Activated T-helper 17 cell treated with anti-CD3 and anti-CD28 coated beads, Interleukin-2, amount 50 U/mL, for 72 hours (primary cell): Measurements from ENCODE around the gene CHKA. TPM values are rescaled to one million over a fixed set of nuclear protein-coding genes. Genes with fewer than 3 reads are reported as not detected.
A peak's percentile ranks its signal among the peaks of the same experiment; 100 is the strongest.

ENCODE experiments used
- ATAC-seq: fragments of 150-1000 bp; cut with Tn5 transposase; replicated peaks from 2 replicates; pipeline ENCODE4 v1.10.0; 2021; ENCODE audit warnings: mild to moderate bottlenecking, moderate library complexity
- H3K27ac Mint-ChIP-seq: one replicate; pipeline ENCODE4 v1.8.0; 2022; ENCODE audit warnings: mixed read lengths
- H3K27me3 Mint-ChIP-seq: one replicate; pipeline ENCODE4 v1.8.0; 2022; ENCODE audit warnings: mixed read lengths
- H3K36me3 Mint-ChIP-seq: one replicate; pipeline ENCODE4 v1.8.0; 2022; ENCODE audit warnings: low read depth, mild to moderate bottlenecking, mixed read lengths
- H3K4me1 Mint-ChIP-seq: one replicate; pipeline ENCODE4 v1.8.0; 2022; ENCODE audit warnings: mixed read lengths
- H3K4me3 Mint-ChIP-seq: one replicate; pipeline ENCODE4 v1.8.0; 2022; ENCODE audit warnings: mild to moderate bottlenecking, mixed read lengths
- H3K9me3 Mint-ChIP-seq: one replicate; pipeline ENCODE4 v1.8.0; 2022; ENCODE audit warnings: mixed read lengths
- total RNA-seq, 2 donors: library from RNA; stranded (reverse); gene quantifications; one replicate each; pipeline ENCODE4 v1.2.3, GENCODE V29; 2022

The CHKA gene
- total RNA-seq, 2 donors from 2014 or later, result 7.4 to 10.1 TPM

DNA sequence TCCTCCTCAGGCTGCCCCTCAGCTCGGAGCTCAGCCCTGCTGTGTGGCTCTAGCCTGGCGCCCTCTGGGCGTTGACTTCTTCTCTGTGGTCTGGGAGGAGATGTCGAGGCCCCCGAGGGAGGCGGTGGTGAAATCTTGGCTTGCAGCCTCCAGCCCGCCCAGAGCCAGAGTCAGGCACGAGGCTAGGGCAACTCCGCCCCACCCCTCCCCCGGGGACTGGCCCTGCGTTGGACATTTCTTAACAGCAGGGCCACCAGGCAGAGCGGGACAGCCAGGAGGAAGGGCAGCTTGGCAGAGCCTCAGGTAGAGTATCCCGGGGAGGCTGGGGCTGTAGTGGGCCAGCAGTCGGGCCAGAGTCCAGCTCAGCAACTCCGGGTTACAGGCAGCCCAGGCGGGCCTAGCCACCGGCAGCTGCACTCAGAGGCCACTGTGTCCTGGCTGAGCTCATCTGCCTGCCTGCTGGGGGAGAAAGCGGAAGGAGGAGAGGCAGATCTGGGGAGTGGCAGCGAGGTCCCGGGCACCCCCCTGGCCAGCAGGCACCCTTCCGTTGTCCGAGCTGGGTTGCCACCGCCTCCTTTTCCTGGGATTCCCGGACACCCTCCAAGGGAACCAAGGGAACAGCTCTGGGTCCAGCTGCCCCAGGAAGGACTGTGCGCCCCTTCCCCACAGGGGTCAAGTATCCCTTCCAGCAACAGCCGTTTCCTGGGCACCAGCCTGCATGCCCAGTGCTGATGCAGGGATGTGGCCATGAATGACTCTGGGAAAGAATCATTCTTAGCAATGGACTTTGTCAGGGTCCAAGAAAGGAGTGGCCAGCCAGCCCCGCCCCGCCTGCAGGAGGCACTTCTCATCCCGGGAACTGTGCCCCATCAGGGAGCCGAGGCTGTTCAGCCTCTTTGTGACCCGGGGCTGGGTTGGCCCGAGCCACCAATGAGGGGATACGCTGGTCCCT is 110.8 kb downstream of the CHKA start, which contains the start of gene ALDH3B1:
Gene ALDH3B1 (plus strand): TSS at position 238 of the 952 bp plus-strand sequence. CDS start 4,971 bp downstream, outside the sequence.
- Mint-ChIP-seq H3K36me3 (no peaks in the 10 kb centered on the region), H3K27ac (peak within 1 kb of the TSS; percentile 30), H3K9me3 (no peaks in the 10 kb centered on the region), H3K4me3 (no peak within 1 kb of the TSS), H3K4me1 (no peaks in the 10 kb centered on the region), H3K27me3 (no peaks in the 10 kb centered on the region)
- peak; percentile 9 for ATAC-seq

DNA sequence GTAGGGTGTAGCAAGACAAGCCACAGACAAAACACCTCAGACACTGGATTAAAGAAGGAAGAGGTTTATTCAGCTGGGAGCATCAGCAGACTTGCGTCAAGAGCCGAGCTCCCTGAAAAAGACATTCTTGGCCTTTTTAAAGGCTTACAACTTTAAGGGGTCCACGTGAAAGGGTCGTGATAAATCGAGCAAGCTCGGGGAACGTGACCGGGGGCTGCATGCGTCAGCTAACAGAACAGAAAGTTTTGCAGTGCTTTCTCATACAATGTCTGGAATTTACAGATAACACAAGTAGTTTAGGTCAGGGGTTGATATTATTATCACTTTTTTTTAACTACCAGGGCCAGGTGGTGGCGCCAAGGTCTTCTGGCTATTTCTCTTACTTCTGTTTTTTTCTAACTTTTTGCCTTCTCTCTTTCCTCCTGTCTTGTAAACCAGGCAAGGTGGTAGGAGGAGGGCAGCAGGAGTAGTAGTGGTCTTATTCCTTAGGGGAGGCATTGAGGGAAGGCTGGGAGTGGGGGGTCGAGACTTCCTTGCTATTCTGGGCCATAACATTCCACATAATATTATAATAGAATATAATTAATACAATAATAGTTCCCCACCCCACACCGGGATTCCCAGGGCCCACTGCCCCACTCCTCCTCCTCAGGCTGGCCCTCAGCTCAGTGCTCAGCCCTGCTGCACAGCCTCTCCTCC is 111.6 kb downstream of the CHKA start:
- H3K9me3 Mint-ChIP-seq, result no peaks in the 10 kb centered on the region
- no peak for ATAC-seq
- no peak overlapping the region for H3K4me3 Mint-ChIP-seq
- no peaks in the 10 kb centered on the region for H3K36me3 Mint-ChIP-seq
- no peaks in the 10 kb centered on the region for H3K27me3 Mint-ChIP-seq
- H3K4me1 Mint-ChIP-seq, result no peaks in the 10 kb centered on the region
- H3K27ac Mint-ChIP-seq, result peak overlapping the region; percentile 30

DNA sequence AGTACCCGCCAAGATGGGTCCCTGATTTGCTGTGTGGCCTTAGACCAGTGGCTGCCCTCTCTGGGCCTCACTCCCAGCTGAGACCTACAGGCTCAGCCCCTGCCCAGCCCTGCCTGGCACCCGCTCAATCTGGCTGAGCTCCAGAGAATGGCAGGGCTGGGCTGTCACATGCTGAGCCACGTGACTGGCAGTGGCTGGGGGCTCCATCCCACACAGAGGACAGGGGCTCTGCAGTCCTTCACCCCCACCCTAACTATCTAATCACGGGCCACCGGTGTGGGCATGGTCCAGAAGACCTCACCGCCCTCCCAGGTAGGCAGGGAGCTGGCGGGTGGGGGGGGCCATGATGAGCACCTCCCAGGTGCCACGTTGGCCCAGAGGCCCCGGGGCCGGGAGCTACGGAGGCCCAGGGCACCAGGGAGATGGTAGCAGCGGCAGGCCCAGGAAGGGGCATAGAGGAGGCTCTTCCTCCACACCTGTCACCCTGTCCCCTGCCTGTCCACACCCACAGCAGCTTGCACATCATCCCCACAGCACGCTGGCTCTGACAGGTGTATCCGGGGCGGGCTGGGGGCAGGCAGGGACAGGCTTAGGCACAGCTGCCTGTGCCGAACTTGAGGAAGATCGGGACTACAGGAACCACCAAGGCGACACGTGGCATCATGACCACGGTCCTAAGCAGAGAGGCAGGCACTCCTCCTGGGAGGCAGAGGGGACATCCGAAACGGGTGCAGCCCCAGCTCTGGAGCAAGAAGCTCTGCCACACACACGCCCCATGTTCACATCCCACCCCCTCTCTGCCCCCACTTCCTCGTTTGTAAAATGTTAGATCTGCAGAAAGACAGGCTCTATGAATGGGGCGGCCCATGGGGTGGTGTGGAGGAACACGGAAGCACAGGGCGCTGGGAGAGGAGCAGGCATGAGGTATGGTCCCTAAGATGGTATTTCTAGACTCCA is 112.5 kb downstream of the CHKA start:
- peak overlapping the region; percentile 30 for H3K27ac Mint-ChIP-seq
- no peaks in the 10 kb centered on the region for H3K36me3 Mint-ChIP-seq
- H3K4me1 Mint-ChIP-seq, result no peaks in the 10 kb centered on the region
- no peak for ATAC-seq
- H3K9me3 Mint-ChIP-seq, result no peaks in the 10 kb centered on the region
- H3K4me3 Mint-ChIP-seq, result no peak overlapping the region
- no peaks in the 10 kb centered on the region for H3K27me3 Mint-ChIP-seq

DNA sequence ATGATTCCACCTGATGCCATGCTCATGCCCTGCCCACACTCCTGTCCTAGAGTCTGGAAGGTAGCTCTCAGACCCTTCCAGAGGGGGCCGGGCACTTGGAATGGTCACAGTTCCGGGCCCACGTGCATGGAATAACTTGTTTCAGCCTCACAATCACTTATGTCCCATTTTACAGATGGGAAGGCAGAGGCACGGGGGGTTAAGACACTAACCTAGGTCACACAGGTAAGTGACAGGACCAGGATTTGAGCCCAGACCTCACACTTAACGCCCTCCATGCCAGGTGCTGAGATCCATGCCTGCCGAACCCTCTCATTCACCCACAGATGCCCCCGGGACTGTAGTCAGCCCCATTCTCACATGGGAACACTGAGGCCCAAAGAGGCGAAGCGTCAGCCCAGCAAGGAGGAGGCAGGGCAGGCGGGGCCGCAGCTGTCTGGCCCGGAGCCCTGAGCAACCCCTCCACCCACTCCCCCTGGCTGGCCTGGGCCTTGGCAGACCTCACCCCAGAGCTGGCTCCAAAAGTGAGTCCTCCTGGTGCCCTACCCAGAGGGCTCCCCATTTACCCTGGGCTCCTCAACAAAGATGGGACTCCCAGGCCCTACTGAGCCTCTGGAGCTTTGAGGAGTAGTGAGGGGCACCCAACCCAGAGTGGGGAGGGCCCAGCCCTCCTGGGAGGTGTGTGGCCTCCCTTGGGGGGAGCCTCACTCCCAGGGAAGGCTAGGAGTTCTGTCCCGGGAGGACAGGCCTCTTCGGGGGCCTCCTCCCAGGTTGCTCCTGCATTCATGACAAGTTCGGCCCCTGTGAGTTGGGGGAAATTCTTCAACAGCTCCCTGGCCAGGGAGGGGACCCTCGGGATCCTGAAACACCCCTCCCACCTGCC is 113.4 kb downstream of the CHKA start:
- no peaks in the 10 kb centered on the region for H3K9me3 Mint-ChIP-seq
- H3K4me1 Mint-ChIP-seq, result no peaks in the 10 kb centered on the region
- ATAC-seq, result no peak
- no peak overlapping the region for H3K4me3 Mint-ChIP-seq
- no peak overlapping the region for H3K27ac Mint-ChIP-seq
- H3K36me3 Mint-ChIP-seq, result no peaks in the 10 kb centered on the region
- no peaks in the 10 kb centered on the region for H3K27me3 Mint-ChIP-seq

DNA sequence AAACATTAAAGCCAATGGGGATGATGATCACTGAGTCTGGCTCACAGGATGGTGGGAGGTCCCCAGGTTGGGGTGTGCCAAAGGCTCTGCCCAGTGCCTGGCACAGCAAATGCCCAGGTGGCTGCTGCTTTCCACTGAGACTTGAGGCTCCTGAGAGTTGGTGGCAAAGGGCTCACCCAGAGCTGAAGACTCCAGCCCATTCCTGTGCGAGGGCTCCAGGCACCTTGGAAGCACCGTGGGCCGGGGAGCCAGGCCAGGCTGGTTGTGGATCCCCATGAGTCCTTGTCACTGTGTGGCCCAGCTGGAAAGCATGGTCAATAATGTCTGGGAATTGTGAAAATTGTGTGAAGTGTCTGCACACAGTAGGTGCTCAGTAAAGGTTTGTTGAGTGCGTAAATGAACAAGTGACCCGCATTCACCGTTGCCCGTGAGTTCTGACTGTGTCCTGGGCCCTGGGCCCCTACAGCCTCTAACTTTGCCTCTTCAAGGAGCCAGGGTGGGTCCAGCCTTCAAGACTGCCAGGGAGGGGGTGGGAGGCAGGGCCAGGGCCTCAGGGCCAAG is 114.5 kb downstream of the CHKA start:
- ATAC-seq, result no peak
- Mint-ChIP-seq H3K27me3 (no peaks in the 10 kb centered on the region), H3K4me1 (no peaks in the 10 kb centered on the region), H3K36me3 (no peaks in the 10 kb centered on the region), H3K27ac (no peak overlapping the region), H3K9me3 (no peaks in the 10 kb centered on the region), H3K4me3 (no peak overlapping the region)

DNA sequence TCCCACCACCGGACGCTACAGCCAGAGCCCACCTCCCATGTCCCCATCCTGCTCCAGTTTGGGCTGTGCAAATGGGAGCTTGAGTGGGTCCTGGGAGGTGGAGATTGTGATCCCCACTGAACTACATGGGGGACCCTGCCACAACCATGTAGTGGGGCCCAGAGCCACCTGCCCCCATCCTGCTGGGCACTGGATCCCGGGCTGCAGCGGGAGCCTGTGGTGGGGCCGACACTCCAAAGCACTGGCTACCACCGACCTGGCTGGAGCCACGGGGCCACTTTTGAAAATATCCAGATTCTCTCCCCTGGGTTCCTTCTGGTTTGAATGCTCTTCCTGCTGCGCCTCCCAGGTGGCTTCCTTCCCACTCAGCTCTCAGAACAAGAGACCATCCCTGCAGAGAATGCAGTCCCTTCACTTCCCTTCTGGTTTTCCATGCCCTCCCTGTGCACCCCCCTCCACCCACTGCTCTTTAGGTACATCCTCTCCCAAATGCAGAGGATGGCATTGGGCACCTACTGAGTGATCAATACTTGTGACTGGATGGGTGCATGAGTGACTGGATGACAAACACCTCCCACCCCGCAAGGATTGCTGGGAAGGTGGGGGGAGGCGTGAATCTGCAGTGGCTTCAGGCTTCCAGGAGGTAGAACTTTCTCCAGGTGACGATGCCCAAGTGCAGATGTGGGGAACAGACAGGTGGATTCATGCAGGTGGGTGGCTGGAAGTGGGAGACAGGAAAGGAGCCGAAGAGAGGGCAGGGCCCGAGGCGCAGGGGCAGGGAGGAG is 116.4 kb downstream of the CHKA start:
- Mint-ChIP-seq H3K27ac (peak overlapping the region; percentile 46), H3K36me3 (no peaks in the 10 kb centered on the region), H3K27me3 (no peaks in the 10 kb centered on the region), H3K4me3 (peak overlapping the region; percentile 72), H3K9me3 (no peaks in the 10 kb centered on the region), H3K4me1 (no peaks in the 10 kb centered on the region)
- ATAC-seq, result no peak

DNA sequence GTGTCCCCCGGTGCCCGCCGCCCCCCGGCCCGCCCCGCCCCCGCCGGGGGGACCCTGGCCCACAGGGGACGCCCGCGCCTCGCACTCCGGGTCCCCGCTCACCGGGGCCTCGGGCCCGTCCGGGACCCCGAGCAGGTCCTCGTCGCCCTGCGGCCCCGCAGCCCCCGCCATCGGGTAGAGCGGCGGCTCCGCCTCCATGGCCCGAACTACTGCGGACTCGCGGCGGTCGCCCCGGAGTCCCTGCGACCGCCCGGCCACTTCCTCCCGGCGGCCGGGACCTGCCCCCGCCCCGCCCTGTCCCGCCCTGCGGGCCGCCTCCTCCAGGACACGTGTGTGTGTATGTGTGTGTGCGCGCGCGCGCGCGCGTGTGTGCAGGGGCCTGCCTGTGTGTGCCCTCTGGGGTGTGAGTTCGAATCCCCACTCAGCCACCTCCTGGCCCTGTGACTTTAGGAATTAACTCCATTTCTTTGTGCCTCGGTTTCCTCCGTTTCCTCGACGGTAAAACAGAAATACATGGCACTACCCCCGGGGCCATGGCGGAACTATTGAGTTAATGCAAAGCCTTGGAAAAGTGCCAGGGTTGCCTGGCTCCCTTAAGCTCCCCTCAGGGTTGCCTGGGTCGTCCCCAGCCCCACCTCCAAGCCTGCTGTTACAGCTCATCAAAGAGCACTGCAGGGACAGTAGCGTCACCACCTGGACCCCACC is 117.2 kb downstream of the CHKA start, which contains the start of gene UNC93B1:
Gene UNC93B1 (minus strand): TSS at position 252 of the 705 bp plus-strand sequence. CDS start 54 bp downstream, at position 198.
- Mint-ChIP-seq H3K36me3 (no peaks in the 10 kb centered on the region), H3K4me3 (peak within 1 kb of the TSS; percentile 72), H3K27me3 (no peaks in the 10 kb centered on the region), H3K9me3 (no peaks in the 10 kb centered on the region), H3K4me1 (no peaks in the 10 kb centered on the region), H3K27ac (peak within 1 kb of the TSS; percentile 46)
- peak; percentile 98 for ATAC-seq

DNA sequence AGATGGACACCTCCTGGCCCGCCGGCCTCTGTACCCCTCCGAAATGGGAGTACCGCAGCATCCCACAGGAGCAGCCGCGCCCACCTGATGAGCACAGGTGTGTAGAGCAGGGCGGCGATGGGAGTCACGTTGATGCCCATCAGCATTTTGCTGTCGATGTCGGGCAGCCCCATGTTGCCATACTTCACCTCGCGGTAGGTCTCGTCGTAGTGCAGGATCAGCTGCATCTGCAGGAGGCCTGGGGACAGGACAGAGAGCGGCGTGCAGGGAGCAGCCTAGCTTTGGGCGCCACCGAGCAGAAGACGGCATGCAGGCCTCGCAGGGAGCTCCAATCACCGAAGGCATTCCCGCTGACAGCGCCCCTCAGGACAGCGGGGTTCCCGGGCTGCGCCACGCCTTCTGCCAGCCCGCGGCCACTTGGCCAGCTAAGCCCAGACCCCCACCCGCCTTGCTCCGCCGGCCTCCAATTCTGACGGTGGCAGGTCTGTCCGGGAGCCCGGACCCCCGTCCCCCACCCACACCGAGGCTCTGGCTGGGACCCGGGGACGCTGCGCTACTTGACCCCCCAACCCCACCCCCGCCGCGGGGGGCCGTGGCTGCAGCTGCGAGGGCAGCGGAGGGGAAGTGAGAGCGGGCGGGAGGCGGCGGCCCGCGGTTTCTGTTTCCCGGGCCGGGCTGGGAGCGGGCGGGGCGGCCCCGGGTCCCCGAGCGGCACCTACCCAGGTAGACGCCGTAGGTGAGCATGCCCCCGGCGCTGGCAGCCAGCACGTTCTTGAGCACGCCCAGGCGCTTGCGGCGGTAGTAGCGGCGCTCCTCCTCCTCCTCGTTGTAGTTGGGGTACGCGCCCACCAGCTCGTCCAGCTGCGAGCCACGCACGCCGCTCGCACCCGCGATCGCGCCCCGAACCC is 118.0 kb downstream of the CHKA start:
- H3K27ac Mint-ChIP-seq, result peak overlapping the region; percentile 46
- H3K9me3 Mint-ChIP-seq, result no peaks in the 10 kb centered on the region
- no peaks in the 10 kb centered on the region for H3K27me3 Mint-ChIP-seq
- H3K4me3 Mint-ChIP-seq, result peak overlapping the region; percentile 66
- no peaks in the 10 kb centered on the region for H3K36me3 Mint-ChIP-seq
- peak; percentile 66 for ATAC-seq
- H3K4me1 Mint-ChIP-seq, result no peaks in the 10 kb centered on the region

Other genes starting within 250 kb of the CHKA start
- gene UNC93B1, start 117.3 kb downstream of the CHKA start, total RNA-seq, result 10 to 100 TPM; 13.1 to 14.8 TPM
- gene ALDH3B1, start 111.1 kb downstream of the CHKA start, total RNA-seq, result under 1 TPM in 1 of 2 donors, not detected in 1; 0.08 TPM
- gene NDUFS8, start 90.7 kb downstream of the CHKA start, total RNA-seq, result 100 to 1,000 TPM in 1 of 2 donors, 10 to 100 TPM in 1; 75.0 to 131 TPM
- 100 to 1,000 TPM; 217 to 244 TPM for gene TCIRG1, start 82.4 kb downstream of the CHKA start, total RNA-seq
- 10 to 100 TPM; 20.1 to 30.0 TPM for gene KMT5B, start 91.9 kb upstream of the CHKA start, total RNA-seq
- 10 to 100 TPM; 26.6 to 38.7 TPM for gene C11orf24, start 150.6 kb upstream of the CHKA start, total RNA-seq
- gene LRP5, start 191.2 kb upstream of the CHKA start, total RNA-seq, result 1 to 10 TPM; 4.6 to 6.0 TPM